K562 (cell line): Measurements from ENCODE around the gene RDM1. TPM values are rescaled to one million over a fixed set of nuclear protein-coding genes. Genes with fewer than 3 reads are reported as not detected.

ENCODE experiments used
- CLOCK ChIP-seq: fragments of 250-450 bp; sonication (Bioruptor Pico); IDR thresholded peaks from 2 replicates; pipeline ENCODE4 v1.4.0; 2020; ENCODE audit warnings: mild to moderate bottlenecking, moderate library complexity, borderline replicate concordance
- COPS2 ChIP-seq: fragments of 450-650 bp; conservative IDR thresholded peaks from 2 replicates; pipeline ENCODE4 v1.6.1; 2016; ENCODE audit warnings: mild to moderate bottlenecking, moderate library complexity
- EZH2 ChIP-seq: IDR thresholded peaks from 2 replicates; pipeline ENCODE4 v1.6.1; 2012; ENCODE audit warnings: low read depth, mild to moderate bottlenecking, inconsistent platforms, low read length, borderline replicate concordance
- SAFB2 ChIP-seq: fragments of 200-400 bp; formaldehyde crosslinking; IDR thresholded peaks from 2 replicates; pipeline ENCODE4 v1.6.1; 2018; ENCODE audit warnings: borderline replicate concordance, low read length, low read depth, moderate library complexity; ENCODE audit not compliant: severe bottlenecking
- SFPQ ChIP-seq: fragments of 200-400 bp; formaldehyde crosslinking; IDR thresholded peaks from 2 replicates; pipeline ENCODE4 v1.6.1; 2017; ENCODE audit warnings: mild to moderate bottlenecking, low read depth, low read length, moderate library complexity
- YBX1 ChIP-seq: fragments of 450-650 bp; IDR thresholded peaks from 2 replicates; pipeline ENCODE4 v1.7.1; 2016; ENCODE audit warnings: mild to moderate bottlenecking
- polyA plus RNA-seq, 8 experiments: library from polyadenylated mRNA; depleted of rRNA in 4 of 8; stranded (reverse) in 5 of 8; unstranded in 3 of 8; fragments of >200 nt; fragmentation: Nextera tagmentation in 2 of 8; fragmentation: Illumina TruSeq in 1 of 8; extraction: Ambion mirVana in 2 of 8; extraction: Trizol in 1 of 8; gene quantifications; 2 replicates each; pipeline versions ENCODE4 v1.2.1 to v1.2.3, GENCODE V29; 2011 to 2014; ENCODE audit warnings: inconsistent platforms in 1 of 8, missing spikeins in 1 of 8
- total RNA-seq, 7 experiments: library from RNA; depleted of rRNA in 6 of 7; stranded (reverse); fragments of >200 nt in 6 of 7; fragmentation: Illumina TruSeq in 2 of 7; extraction: Trizol in 2 of 7; gene quantifications; 2 replicates each; pipeline versions ENCODE4 v1.2.1 to v1.2.3, GENCODE V29; 2011 to 2021; ENCODE audit warnings: low replicate concordance in 1 of 7
- TF ChIP-seq, protein P1 (sequence below): fragments of 450-650 bp; IDR thresholded peaks from 2 replicates; pipeline ENCODE4 v1.6.1; 2018; ENCODE audit not compliant: partially characterized antibody
- TF ChIP-seq, protein P2 (sequence below): fragments of 450-650 bp; IDR thresholded peaks from 2 replicates; pipeline ENCODE4 v1.6.1; 2017; ENCODE audit warnings: antibody characterized with exemption, mild to moderate bottlenecking
- TF ChIP-seq, protein P3 (sequence below): fragments of 250-450 bp; sonication (Bioruptor Pico); IDR thresholded peaks from 2 replicates; pipeline ENCODE4 v1.5.0; 2020; ENCODE audit warnings: mild to moderate bottlenecking, borderline replicate concordance

Gene RDM1
- total and polyA plus RNA-seq, 9 of the 15 experiments (the other 6 are each of a cell fraction or from before 2014, with no cell fraction given): 2.5 to 11.2 (median 5.4) TPM

DNA sequence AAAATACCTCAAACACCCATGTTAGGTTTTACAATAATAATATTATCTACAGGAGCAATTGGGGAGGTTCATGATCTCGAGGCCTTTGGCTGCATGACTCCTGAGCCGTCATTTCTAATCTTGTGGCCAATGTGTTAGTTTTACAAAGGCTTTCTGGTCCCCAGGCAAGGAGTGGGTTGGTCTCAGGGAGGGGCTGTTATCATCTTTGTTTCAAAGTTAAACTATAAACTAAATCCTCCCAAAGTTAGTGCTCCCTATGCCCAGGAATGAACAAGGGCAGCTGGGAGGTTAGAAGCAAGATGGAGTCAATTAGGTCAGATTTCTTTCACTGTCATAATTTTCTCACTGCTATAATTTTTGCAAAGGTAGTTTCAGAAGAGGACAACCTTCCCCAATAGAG is 41.3 kb downstream of the RDM1 start (continued):
- TF ChIP-seq, protein P1, sequence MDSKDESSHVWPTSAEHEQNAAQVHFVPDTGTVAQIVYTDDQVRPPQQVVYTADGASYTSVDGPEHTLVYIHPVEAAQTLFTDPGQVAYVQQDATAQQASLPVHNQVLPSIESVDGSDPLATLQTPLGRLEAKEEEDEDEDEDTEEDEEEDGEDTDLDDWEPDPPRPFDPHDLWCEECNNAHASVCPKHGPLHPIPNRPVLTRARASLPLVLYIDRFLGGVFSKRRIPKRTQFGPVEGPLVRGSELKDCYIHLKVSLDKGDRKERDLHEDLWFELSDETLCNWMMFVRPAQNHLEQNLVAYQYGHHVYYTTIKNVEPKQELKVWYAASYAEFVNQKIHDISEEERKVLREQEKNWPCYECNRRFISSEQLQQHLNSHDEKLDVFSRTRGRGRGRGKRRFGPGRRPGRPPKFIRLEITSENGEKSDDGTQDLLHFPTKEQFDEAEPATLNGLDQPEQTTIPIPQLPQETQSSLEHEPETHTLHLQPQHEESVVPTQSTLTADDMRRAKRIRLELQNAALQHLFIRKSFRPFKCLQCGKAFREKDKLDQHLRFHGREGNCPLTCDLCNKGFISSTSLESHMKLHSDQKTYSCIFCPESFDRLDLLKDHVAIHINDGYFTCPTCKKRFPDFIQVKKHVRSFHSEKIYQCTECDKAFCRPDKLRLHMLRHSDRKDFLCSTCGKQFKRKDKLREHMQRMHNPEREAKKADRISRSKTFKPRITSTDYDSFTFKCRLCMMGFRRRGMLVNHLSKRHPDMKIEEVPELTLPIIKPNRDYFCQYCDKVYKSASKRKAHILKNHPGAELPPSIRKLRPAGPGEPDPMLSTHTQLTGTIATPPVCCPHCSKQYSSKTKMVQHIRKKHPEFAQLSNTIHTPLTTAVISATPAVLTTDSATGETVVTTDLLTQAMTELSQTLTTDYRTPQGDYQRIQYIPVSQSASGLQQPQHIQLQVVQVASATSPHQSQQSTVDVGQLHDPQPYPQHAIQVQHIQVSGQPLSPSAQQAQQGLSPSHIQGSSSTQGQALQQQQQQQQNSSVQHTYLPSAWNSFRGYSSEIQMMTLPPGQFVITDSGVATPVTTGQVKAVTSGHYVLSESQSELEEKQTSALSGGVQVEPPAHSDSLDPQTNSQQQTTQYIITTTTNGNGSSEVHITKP: peak; percentile 40
- no peak for TF ChIP-seq EZH2
- TF ChIP-seq SFPQ: no peak
- TF ChIP-seq YBX1: no peak
- no peak for TF ChIP-seq SAFB2
- TF ChIP-seq CLOCK (CRISPR knock-in tag): no peak
- TF ChIP-seq, protein P2, sequence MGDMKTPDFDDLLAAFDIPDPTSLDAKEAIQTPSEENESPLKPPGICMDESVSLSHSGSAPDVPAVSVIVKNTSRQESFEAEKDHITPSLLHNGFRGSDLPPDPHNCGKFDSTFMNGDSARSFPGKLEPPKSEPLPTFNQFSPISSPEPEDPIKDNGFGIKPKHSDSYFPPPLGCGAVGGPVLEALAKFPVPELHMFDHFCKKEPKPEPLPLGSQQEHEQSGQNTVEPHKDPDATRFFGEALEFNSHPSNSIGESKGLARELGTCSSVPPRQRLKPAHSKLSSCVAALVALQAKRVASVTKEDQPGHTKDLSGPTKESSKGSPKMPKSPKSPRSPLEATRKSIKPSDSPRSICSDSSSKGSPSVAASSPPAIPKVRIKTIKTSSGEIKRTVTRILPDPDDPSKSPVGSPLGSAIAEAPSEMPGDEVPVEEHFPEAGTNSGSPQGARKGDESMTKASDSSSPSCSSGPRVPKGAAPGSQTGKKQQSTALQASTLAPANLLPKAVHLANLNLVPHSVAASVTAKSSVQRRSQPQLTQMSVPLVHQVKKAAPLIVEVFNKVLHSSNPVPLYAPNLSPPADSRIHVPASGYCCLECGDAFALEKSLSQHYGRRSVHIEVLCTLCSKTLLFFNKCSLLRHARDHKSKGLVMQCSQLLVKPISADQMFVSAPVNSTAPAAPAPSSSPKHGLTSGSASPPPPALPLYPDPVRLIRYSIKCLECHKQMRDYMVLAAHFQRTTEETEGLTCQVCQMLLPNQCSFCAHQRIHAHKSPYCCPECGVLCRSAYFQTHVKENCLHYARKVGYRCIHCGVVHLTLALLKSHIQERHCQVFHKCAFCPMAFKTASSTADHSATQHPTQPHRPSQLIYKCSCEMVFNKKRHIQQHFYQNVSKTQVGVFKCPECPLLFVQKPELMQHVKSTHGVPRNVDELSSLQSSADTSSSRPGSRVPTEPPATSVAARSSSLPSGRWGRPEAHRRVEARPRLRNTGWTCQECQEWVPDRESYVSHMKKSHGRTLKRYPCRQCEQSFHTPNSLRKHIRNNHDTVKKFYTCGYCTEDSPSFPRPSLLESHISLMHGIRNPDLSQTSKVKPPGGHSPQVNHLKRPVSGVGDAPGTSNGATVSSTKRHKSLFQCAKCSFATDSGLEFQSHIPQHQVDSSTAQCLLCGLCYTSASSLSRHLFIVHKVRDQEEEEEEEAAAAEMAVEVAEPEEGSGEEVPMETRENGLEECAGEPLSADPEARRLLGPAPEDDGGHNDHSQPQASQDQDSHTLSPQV: peak; percentile 55; the same call in 1 of the 2 replicates
- TF ChIP-seq, protein P3, sequence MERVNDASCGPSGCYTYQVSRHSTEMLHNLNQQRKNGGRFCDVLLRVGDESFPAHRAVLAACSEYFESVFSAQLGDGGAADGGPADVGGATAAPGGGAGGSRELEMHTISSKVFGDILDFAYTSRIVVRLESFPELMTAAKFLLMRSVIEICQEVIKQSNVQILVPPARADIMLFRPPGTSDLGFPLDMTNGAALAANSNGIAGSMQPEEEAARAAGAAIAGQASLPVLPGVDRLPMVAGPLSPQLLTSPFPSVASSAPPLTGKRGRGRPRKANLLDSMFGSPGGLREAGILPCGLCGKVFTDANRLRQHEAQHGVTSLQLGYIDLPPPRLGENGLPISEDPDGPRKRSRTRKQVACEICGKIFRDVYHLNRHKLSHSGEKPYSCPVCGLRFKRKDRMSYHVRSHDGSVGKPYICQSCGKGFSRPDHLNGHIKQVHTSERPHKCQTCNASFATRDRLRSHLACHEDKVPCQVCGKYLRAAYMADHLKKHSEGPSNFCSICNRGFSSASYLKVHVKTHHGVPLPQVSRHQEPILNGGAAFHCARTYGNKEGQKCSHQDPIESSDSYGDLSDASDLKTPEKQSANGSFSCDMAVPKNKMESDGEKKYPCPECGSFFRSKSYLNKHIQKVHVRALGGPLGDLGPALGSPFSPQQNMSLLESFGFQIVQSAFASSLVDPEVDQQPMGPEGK (CRISPR knock-in tag): no peak
- no peak for TF ChIP-seq COPS2
